Endometrial microvascular endothelial cells (primary cell): Measurements from ENCODE around the gene PILRB. TPM values are rescaled to one million over a fixed set of nuclear protein-coding genes. Genes with fewer than 3 reads are reported as not detected.

Experiments used
- in situ Hi-C: cut with HindIII; loops from 2 replicates; pipeline ENCODE4 v1.10.0; 2017; ENCODE audit warnings: low sequenced_read_pairs, low pct_unique_long_range_greater_than_20kb; ENCODE audit errors: inconsistent ontology term
- total RNA-seq: library from RNA; depleted of rRNA; stranded (reverse); fragments of >200 nt; gene quantifications from one replicate; pipeline ENCODE4 v1.2.3, GENCODE V29; 2015; ENCODE audit errors: inconsistent ontology term

The PILRB gene
- total RNA-seq, 1 donor from 2014 or later = 20.9 TPM

DNA sequence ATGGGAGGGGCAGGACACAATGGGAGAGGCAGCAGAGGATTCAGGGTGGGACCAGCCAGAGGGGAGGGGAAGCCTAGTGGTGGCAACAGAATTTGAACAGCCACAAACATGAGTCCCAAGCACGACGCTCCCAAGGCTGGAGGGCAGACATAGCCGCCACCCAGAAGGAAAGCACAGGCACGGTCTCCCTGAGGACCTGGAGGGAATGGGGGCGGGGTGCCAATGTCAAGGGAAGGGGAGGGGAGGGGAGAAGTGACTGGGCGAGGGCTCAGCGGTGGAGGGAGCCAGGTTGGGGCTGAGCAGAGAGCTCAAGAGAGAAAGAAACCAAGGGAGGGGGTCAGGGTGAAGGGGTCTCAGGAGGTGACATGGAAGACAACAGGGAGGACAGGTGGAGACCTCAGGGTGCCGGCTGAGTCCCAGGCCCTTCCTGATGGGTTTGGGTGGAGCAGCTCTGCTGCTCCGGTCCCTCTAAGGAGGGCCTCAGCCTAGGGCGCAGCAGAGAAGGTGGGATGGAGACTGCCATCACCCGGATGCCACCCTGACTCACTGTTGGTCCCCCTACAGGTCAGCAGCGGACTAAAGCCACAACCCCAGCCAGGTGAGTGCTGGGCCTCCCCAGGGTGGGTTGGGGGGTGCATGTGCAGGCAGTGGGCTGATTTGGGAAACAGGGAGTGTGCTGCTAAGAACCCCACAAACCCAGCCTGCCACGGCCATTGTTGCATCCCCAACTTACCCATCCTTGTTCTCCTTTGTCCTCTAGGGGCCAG, 39.6 kb downstream of the PILRB start:
- in situ Hi-C loops = no loop called here

DNA sequence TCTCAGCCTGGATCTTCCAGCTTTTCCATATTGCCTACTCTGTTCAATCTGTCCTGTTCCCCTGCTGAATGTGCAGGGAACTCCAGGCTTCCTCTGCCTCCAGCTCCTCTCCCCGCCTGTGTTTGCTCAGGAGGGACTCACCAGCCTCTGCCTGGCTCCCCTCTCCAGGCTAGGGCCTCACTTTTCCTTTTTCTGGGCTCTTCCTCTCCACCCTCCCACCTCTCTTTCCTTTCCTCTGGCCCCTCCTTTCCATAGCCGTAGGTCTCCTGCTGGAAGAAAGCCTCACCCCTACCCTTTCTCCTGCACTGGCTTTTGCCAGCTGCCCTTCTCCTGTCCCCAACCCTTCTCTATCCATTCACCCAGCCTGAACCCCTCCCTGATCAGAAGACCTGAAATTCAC, 40.3 kb downstream of the PILRB start:
- in situ Hi-C loops = no loop called here

- in situ Hi-C loops = no loop called here
Observed at GRCh38 chr7:100400041-100400440, 42.1 kb downstream of the PILRB start.

- in situ Hi-C loops = no loop called here
Observed at GRCh38 chr7:100400656-100401055, 42.7 kb downstream of the PILRB start.

DNA sequence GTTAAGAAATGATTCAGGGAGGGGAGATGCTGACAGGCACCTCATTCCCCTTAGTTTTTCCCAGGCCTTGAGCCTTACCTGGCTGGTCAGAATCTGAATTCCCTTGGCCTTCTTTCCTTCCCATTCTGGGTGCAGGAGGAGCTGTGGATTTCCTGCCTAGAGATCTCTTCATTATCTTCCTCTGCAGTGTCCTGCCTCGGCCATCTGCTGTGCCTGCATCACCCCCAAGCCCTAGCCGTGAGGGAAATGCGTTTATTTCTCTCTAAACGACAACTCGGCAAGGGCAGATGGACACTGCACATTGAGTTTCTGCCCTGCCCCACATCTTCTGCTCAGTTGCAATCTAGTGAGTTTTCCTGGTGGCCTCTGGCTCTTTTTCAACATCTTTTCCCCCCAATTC, 43.9 kb downstream of the PILRB start:
- in situ Hi-C loops = no loop called here

DNA sequence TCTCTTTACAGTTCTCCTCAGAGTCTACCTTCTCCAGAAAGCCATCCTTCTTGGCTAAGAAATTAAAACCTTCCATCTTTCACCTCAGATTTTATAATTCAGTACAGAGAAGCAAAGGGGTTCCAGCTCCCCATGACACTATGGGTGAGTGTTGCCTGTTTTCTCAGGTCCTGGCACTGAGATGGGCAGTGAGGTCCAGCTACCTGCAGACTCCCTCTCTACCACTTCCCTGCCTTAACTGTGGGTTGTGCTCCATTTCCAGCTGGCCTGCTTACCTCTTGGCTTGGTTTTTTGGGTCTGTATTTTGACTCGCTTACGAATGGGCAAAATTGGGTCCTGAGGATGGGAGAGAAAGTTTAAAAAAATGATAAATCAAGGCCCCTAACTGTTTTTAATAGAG, 44.3 kb downstream of the PILRB start:
- in situ Hi-C loops = no loop called here

GRCh38 chr7:100406767-100407166, 48.9 kb downstream of the PILRB start:
- in situ Hi-C loops = no loop called here

- in situ Hi-C loops = no loop called here
Observed at GRCh38 chr7:100407285-100408180, 49.6 kb downstream of the PILRB start.

- in situ Hi-C loops = no loop called here
Observed at GRCh38 chr7:100411101-100411500, 53.2 kb downstream of the PILRB start.

DNA sequence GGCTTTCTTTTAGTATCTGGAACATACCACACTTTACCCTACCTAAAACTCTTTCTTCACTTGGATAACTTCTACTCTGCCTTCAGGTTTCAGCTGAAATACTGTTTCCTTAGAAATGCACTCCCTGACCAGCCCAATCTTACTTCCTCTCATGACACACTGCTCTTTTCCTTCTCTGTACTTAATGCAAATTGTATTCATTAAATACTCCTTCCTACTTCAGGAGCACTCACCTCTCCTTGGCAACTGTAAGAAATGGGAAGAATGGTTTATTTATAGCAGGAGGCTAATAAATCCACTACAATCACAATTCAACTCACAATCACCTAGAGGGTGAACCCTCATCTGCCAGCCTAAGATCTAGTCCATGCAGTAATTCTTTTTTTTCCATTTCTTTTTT, 55.4 kb downstream of the PILRB start:
- in situ Hi-C loops = no loop called here

DNA sequence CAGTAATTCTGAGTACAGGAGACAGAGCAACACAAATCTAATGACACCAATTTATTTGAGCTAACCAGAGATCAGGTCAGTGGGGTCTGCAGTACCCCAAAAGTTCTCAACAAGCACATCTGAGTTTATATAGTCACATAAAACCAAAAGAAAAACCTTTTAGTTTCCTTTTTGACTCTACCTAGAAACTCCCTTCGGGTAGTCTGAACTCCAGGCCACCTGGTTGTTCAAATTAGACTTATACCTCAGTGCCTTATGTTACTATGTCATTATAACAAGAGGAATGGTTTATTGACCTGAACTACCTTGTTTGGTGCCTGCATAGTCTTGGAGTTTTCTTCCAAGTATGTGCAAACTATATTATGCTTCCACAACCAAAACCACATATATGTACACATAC, 56.0 kb downstream of the PILRB start:
- in situ Hi-C loops = no loop called here

- in situ Hi-C loops = no loop called here
Observed at GRCh38 chr7:100415448-100415847, 57.5 kb downstream of the PILRB start.

Other genes starting within 250 kb of the PILRB start
- 101 TPM for gene TAF6, start 238.8 kb upstream of the PILRB start, total RNA-seq
- 28.3 TPM for gene CNPY4, start 238.5 kb upstream of the PILRB start, total RNA-seq
- gene MBLAC1, start 231.2 kb upstream of the PILRB start, total RNA-seq = 5.1 TPM
- gene LAMTOR4, start 209.2 kb upstream of the PILRB start, total RNA-seq = 170 TPM
- 8.5 TPM for gene TRAPPC14, start 199.4 kb upstream of the PILRB start, total RNA-seq
- 4.2 TPM for gene GAL3ST4, start 189.5 kb upstream of the PILRB start, total RNA-seq
- 0.09 TPM for gene GPC2, start 180.7 kb upstream of the PILRB start, total RNA-seq
- gene STAG3, start 180.2 kb upstream of the PILRB start, total RNA-seq = not detected
- not detected for gene PVRIG, start 138.2 kb upstream of the PILRB start, total RNA-seq
- gene SPDYE3, start 50.4 kb upstream of the PILRB start, total RNA-seq = not detected
- not detected for gene PILRA, start 15.4 kb downstream of the PILRB start, total RNA-seq
- 0.09 TPM for gene ZCWPW1, start 70.6 kb downstream of the PILRB start, total RNA-seq
- gene MEPCE, start 71.7 kb downstream of the PILRB start, total RNA-seq = 45.5 TPM
- gene PPP1R35, start 78.4 kb downstream of the PILRB start, total RNA-seq = 34.7 TPM
- 8.5 TPM for gene SPACDR, start 106.1 kb downstream of the PILRB start, total RNA-seq
- gene TSC22D4, start 121.1 kb downstream of the PILRB start, total RNA-seq = 60.7 TPM
- 2.0 TPM for gene NYAP1, start 125.8 kb downstream of the PILRB start, total RNA-seq
- 57.6 TPM for gene AGFG2, start 181.1 kb downstream of the PILRB start, total RNA-seq
- gene SAP25, start 215.8 kb downstream of the PILRB start, total RNA-seq = 0.19 TPM
- 45.3 TPM for gene LRCH4, start 228.0 kb downstream of the PILRB start, total RNA-seq
- gene FBXO24, start 228.2 kb downstream of the PILRB start, total RNA-seq = 1.8 TPM
- not detected for gene PCOLCE, start 244.2 kb downstream of the PILRB start, total RNA-seq